GM12872 (cell line): Measurements from ENCODE around the gene ZMAT5.
A peak's percentile ranks its signal among the peaks of the same experiment; 100 is the strongest.

Experiments used
- CTCF ChIP-seq: IDR thresholded peaks from 3 replicates; pipeline ENCODE4 v1.5.1; 2011; ENCODE audit warnings: low read depth, mild to moderate bottlenecking, low read length, moderate library complexity; ENCODE audit not compliant: insufficient read depth

ZMAT5 gene

GRCh38 chr22:29734406-29734805 is 32.4 kb downstream of the ZMAT5 start:
- no peak for TF ChIP-seq CTCF

- no peak for TF ChIP-seq CTCF
Observed at GRCh38 chr22:29733362-29734201, 33.2 kb downstream of the ZMAT5 start.

- no peak for TF ChIP-seq CTCF
Observed at GRCh38 chr22:29732883-29733282, 33.9 kb downstream of the ZMAT5 start.

GRCh38 chr22:29731058-29731850 is 35.6 kb downstream of the ZMAT5 start:
- TF ChIP-seq CTCF, result no peak

- no peak for TF ChIP-seq CTCF
Observed at GRCh38 chr22:29729161-29729560, 37.6 kb downstream of the ZMAT5 start.

- TF ChIP-seq CTCF, result peak; percentile 52
Observed at GRCh38 chr22:29727131-29727523, 39.7 kb downstream of the ZMAT5 start.

- TF ChIP-seq CTCF, result no peak
Observed at GRCh38 chr22:29726512-29727130, 40.2 kb downstream of the ZMAT5 start.
